Activated CD4-positive, alpha-beta T cell treated with anti-CD3 and anti-CD28 coated beads for 36 hours (primary cell): ENCODE data around the gene HYAL3. TPM values are rescaled to one million over a fixed set of nuclear protein-coding genes. Genes with fewer than 3 reads are reported as not detected.

Source experiments
- ATAC-seq: fragments of 200-7000 bp; cut with Tn5 transposase; one replicate; pipeline ENCODE4 v1.10.0; 2021; ENCODE audit warnings: mild to moderate bottlenecking, moderate library complexity
- CTCF ChIA-PET: fragments of 350-600 bp; sonication (Branson Sonifier 250); formaldehyde crosslinking; loops from one replicate; lab custom pipeline; 2021; ENCODE audit warnings: antibody characterized with exemption; lab: Charles Lee
- POLR2A ChIA-PET: fragments of 350-600 bp; sonication (Branson Sonifier 250); formaldehyde crosslinking; loops from one replicate; lab custom pipeline; 2021; ENCODE audit warnings: antibody characterized with exemption, inconsistent platforms; lab: Charles Lee
- DNase-seq: peaks from one replicate; pipeline ENCODE4 v3.0.0-alpha.2; 2020
- H3K27ac Mint-ChIP-seq: one replicate; pipeline ENCODE4 v1.8.0; 2021; ENCODE audit warnings: mixed read lengths
- H3K27me3 Mint-ChIP-seq: one replicate; pipeline ENCODE4 v1.8.0; 2021; ENCODE audit warnings: mixed read lengths
- H3K36me3 Mint-ChIP-seq: one replicate; pipeline ENCODE4 v1.8.0; 2021; ENCODE audit warnings: low read depth, mixed read lengths
- H3K4me1 Mint-ChIP-seq: one replicate; pipeline ENCODE4 v1.8.0; 2021; ENCODE audit warnings: mixed read lengths
- H3K4me3 Mint-ChIP-seq: one replicate; pipeline ENCODE4 v1.8.0; 2021; ENCODE audit warnings: mild to moderate bottlenecking, moderate library complexity, mixed read lengths
- H3K9me3 Mint-ChIP-seq: one replicate; pipeline ENCODE4 v1.8.0; 2021; ENCODE audit warnings: low read depth, mixed read lengths
- intact Hi-C, 2 experiments: fragments of 100-400 bp; cut with DNase I in 1 of 2; cut with micrococcal nuclease in 1 of 2; formaldehyde crosslinking; loops; one replicate each; pipeline versions ENCODE4 v1.14.2 to v1.15.1; 2022 to 2024; cut with DNase I, micrococcal nuclease
- total RNA-seq, 2 experiments: library from RNA; stranded (reverse); gene quantifications; one replicate each; pipeline ENCODE4 v1.2.3, GENCODE V29; 2021

Gene HYAL3
- total RNA-seq, 2 experiments from 2014 or later: 4.5 to 5.4 TPM

DNA sequence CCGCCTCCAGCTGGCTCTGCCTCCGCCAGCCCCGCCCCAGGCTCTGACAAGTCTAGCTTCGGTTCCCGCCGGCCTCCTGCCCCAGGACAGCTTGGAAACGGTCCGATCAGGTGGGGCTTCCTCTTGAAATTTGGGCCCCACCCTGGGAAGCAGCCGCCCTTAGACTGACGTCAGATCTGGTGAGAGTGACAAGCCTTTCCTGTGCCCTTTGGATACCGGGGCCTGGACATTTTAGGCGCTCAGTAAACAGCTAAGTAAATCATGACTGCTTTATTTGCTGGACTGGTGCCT, 378 bp upstream of the HYAL3 start:
- Mint-ChIP-seq H3K36me3 (no peaks in the 10 kb centered on the region), H3K4me3 (peak overlapping the region; percentile 97), H3K9me3 (no peaks in the 10 kb centered on the region), H3K4me1 (peaks cover 15% of the 10 kb centered on the region), H3K27ac (peak overlapping the region; percentile 90), H3K27me3 (no peaks in the 10 kb centered on the region)
- ATAC-seq (no peak), DNase-seq (no peak)
- intact Hi-C loops: loop anchor here (1.0 to 10.0 kb wide), 19 partner anchors 22 to 1757 kb away; partner anchors contain the start of genes TMEM115 (in 2 of the 2), CYB561D2 (in 1 of the 2), DUSP7 (in 1 of the 2) and GMPPB (in 1 of the 2)
- ChIA-PET CTCF (interaction anchor here (0.5 to 1.9 kb wide), 15 partner anchors 20 to 342 kb away, joined by 3 to 16 read pairs (median 4); partner anchors contain the start of genes GNAI2 and TUSC2), POLR2A (interaction anchor here (0.5 to 1.6 kb wide), 11 partner anchors 20 to 939 kb away, joined by 3 to 10 read pairs (median 3); partner anchors contain the start of genes CACNA2D2, GNAI2, HYAL2 and NPRL2)

DNA sequence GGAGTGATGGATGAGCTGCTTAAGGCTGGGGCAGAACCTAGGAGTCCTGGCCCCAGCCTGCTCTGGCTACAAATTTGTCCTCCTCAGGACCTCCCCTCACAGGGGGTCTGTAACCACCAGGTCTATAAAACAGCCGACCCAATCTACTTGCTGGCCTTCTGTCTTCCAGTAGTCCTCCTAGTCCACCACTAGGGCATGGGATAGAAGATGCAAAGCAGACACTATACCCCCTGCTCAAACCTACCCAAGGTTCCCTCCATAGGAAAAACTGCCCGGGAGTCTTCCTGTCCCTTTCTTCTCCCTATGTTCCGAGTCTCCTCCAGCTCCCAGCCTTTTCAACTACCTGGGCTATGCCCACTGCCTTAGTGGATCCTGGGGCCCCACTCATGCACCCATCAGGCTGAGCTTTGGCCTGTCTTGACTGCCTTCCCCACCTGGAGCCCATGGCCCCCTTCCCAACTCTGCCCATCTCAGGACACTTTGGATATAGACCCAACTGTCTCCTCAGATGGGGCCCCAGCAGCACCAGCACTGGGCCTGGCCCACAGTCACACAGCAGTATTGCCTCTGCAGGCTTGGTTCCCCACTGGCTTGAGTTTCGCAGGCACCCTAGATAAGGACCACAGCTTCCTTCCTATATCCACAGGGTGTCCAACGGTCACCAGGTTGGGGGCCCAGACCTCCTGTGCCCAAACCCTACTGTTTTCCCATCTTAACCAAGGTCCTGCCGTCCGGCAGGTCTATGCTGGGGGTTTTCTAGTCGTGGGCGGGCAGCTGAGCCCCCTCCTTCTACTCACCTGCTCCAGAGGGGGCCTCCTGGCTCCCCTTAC, 1.1 kb downstream of the HYAL3 start:
- no peak for DNase-seq
- Mint-ChIP-seq H3K27ac (peak overlapping the region; percentile 70), H3K4me1 (peaks cover 13% of the 10 kb centered on the region), H3K36me3 (no peaks in the 10 kb centered on the region), H3K9me3 (no peaks in the 10 kb centered on the region), H3K4me3 (peak overlapping the region; percentile 97), H3K27me3 (no peaks in the 10 kb centered on the region)
- POLR2A ChIA-PET: interaction anchor here (0.6 to 1.6 kb wide), 2 partner anchors 38 to 70 kb away, joined by 10 to 11 read pairs; no protein-coding TSS in a partner anchor
- CTCF ChIA-PET: interaction anchor here (0.6 to 1.9 kb wide), 7 partner anchors 26 to 156 kb away, joined by 3 to 16 read pairs (median 4); partner anchors contain the start of genes CYB561D2, GNAI2, NPRL2 and RASSF1
- intact Hi-C loops: loop anchor here (2.0 to 10.0 kb wide), 9 partner anchors 51 to 1759 kb away; partner anchors contain the start of genes DUSP7 (in 1 of the 2), GMPPB (in 1 of the 2), MANF (in 1 of the 2) and MAPKAPK3 (in 1 of the 2)
- no peak for ATAC-seq

DNA sequence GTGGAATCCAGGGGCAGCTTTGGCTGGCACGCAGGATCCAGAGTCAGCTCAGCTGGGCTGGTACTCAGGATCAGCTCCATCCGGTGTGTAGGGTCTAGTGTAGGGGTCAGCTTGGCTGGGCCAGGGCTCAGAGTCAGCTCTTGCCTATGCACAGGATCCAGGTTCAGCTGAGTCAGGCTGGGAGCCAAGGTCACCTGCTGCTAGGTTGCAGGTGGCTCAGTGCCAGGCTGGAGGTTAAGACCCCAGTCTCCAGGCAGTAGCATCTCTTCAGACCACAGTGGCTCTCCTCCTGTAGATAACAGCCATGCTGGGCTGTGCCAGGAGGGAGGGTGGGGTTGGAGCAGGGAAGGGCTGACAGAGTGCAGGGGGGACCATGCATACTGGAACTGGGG, 1.8 kb downstream of the HYAL3 start:
- H3K4me3 Mint-ChIP-seq: no peak overlapping the region
- H3K27ac Mint-ChIP-seq: no peak overlapping the region
- no peak for DNase-seq
- peaks cover 20% of the 10 kb centered on the region for H3K4me1 Mint-ChIP-seq
- POLR2A ChIA-PET: interaction anchor here (0.7 to 0.8 kb wide), 2 partner anchors 40 to 272 kb away, joined by 3 read pairs; partner anchors contain the start of gene HEMK1
- no peak for ATAC-seq
- intact Hi-C loops: loop anchor here (5.0 to 10.0 kb wide), 2 partner anchors 573 to 1645 kb away; partner anchors contain the start of genes GMPPB (in 1 of the 2), PARP3 (in 1 of the 2) and RRP9 (in 1 of the 2)
- H3K27me3 Mint-ChIP-seq: no peaks in the 10 kb centered on the region
- H3K36me3 Mint-ChIP-seq: peaks cover 3% of the 10 kb centered on the region
- CTCF ChIA-PET: interaction anchor here (0.7 to 0.9 kb wide), 3 partner anchors 18 to 391 kb away, joined by 3 read pairs; no protein-coding TSS in a partner anchor
- H3K9me3 Mint-ChIP-seq: no peaks in the 10 kb centered on the region

DNA sequence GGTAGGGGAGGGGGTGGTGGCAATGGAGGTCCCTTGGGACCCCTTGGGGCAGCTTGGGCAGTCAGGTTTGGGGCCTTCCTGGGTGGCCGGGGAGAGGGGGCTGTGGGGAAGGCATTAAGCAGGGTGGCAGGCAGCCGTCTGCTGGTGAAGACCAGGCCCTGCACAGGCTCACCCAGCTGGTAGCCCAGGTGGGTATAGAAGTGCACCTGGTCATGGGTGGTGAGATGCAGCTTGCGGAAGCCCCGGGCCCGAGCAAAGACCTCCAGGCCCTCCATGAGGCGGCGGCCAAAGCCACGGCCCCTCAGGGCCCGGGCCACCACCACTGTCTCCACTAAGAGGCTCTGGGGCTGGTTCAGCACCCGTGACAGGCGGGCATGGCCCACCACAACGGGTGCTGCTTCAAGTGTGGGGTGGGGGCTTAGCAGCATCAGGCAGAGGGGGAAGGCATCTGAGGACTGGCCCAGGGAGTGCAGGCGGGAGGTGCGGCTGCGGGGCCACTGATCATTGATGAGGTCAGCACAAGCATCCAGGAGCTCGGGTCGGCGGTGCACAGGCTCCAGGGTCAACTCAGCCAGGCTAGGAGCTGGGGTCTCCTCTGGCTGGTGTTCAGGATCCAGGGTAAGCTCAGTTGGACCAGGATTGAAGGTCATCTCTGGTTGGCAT, 2.4 kb downstream of the HYAL3 start:
- Mint-ChIP-seq H3K36me3 (peaks cover 3% of the 10 kb centered on the region), H3K27me3 (no peaks in the 10 kb centered on the region), H3K9me3 (no peaks in the 10 kb centered on the region), H3K4me3 (no peak overlapping the region), H3K4me1 (peaks cover 20% of the 10 kb centered on the region), H3K27ac (no peak overlapping the region)
- ATAC-seq: no peak
- intact Hi-C loops: loop anchor here (5.0 to 10.0 kb wide), 2 partner anchors 572 to 1645 kb away; partner anchors contain the start of genes GMPPB (in 1 of the 2), PARP3 (in 1 of the 2) and RRP9 (in 1 of the 2)
- ChIA-PET POLR2A (interaction anchor here (0.7 to 0.8 kb wide), 2 partner anchors 41 to 272 kb away, joined by 3 read pairs; partner anchors contain the start of gene HEMK1), CTCF (interaction anchor here (0.7 to 0.9 kb wide), 3 partner anchors 19 to 390 kb away, joined by 3 read pairs; no protein-coding TSS in a partner anchor)
- no peak for DNase-seq

DNA sequence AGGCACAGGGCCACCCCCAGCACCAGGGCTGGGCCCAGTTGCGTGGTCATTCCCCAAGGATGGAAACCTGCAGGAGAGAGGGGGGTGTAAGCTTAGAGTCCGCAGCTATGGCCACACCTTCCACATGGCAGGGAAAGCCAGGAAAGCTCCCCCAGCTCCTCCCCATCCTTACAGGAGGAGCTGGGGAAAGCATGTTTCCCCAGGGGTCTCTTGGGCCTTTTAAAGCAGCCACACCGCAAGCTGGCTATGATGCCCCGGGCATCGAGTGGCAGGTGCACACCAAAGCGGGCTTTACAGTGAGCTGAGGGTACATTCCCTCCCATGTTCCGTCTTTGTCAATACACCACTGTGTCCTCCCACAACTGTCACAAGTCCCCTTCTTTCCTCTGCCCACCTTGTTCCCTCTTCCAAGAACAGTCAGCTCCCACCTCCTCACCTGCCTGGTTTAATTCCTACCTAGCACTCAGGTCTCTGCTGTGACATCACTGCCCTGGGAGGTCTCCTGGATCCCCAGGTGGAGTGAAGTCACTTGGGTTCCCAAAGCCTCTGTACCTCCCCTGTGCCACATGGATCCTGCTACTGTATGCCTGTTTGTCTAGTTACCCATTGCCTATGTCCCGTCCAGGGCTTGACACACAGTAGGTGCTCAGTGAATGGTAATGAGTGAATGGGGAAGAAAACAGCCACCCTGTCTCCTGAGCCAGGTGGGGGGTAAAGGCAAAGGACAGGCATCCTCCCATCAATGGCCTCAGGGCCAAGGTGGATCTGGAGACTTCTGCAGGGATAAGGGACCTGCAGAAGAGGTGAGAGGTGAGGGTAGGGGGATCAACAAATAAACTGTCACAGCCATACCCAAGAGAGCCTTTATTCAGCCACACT, 3.4 kb downstream of the HYAL3 start:
- Mint-ChIP-seq H3K27me3 (no peaks in the 10 kb centered on the region), H3K36me3 (peaks cover 8% of the 10 kb centered on the region), H3K27ac (no peak overlapping the region), H3K9me3 (no peaks in the 10 kb centered on the region), H3K4me1 (peaks cover 24% of the 10 kb centered on the region), H3K4me3 (no peak overlapping the region)
- DNase-seq: no peak
- CTCF ChIA-PET: interaction anchor here (0.8 kb wide), 1 partner anchor 21 kb away, joined by 3 read pairs; no protein-coding TSS in a partner anchor
- intact Hi-C loops: loop anchor here (5.0 to 10.0 kb wide), 2 partner anchors 571 to 1647 kb away; partner anchors contain the start of genes GMPPB (in 1 of the 2), PARP3 (in 1 of the 2) and RRP9 (in 1 of the 2)
- POLR2A ChIA-PET: no interaction called here
- ATAC-seq: no peak

DNA sequence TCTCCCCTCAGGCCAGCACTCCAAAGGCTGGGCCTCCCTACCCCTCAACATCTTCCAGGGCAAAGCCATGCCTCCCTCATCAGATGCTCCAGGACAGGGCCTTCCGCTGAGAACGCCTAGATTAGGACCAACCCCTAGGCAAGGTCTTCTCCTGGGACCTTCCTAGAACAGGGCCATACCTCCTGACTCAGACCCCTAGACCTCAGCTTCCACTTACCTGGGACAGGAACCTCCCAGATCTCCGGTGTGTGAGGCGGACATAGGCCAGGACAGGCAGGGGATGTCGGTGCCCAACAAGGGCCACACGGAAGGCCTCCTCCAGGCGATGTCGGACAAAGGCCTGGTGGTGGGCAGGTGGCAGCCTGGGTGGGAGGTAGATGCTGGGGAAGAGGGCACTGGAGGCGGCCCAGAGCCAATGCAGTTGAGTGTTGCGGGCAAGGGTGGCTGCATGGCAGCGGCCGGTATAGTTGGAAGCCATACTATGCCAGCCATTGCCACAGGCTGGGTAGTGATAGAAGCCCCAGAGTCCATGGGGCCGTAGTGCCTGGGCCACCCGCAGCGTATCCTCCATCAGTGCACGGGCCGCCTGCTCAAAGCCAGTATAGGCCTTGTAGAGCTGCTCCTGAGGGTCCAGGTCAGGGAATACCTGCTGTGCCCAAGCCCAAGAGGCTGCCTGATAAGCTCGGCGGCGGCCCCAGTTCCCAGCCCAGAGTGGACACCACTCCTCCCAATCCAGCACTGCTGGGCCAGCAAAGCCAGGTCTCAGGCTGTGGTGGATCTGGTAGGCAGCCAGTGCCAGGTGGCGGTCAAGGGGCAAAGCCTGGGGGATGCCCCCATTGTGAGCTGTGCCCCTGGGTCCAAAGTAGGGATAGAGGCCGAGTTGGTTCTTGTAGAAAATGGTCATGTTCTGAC, 4.5 kb downstream of the HYAL3 start:
- no peak overlapping the region for H3K4me3 Mint-ChIP-seq
- no peaks in the 10 kb centered on the region for H3K27me3 Mint-ChIP-seq
- H3K4me1 Mint-ChIP-seq: peaks cover 22% of the 10 kb centered on the region
- CTCF ChIA-PET: interaction anchor here (1.0 to 1.4 kb wide), 2 partner anchors 29 to 59 kb away, joined by 3 read pairs; partner anchors contain the start of gene GNAI2
- no peaks in the 10 kb centered on the region for H3K9me3 Mint-ChIP-seq
- DNase-seq: no peak
- ATAC-seq: no peak
- POLR2A ChIA-PET: no interaction called here
- intact Hi-C loops: loop anchor here (5.0 to 10.0 kb wide), 3 partner anchors 570 to 1648 kb away; partner anchors contain the start of genes GMPPB (in 1 of the 2), PARP3 (in 1 of the 2), RHOA (in 1 of the 2) and RRP9 (in 1 of the 2)
- H3K36me3 Mint-ChIP-seq: peaks cover 16% of the 10 kb centered on the region
- H3K27ac Mint-ChIP-seq: no peak overlapping the region

DNA sequence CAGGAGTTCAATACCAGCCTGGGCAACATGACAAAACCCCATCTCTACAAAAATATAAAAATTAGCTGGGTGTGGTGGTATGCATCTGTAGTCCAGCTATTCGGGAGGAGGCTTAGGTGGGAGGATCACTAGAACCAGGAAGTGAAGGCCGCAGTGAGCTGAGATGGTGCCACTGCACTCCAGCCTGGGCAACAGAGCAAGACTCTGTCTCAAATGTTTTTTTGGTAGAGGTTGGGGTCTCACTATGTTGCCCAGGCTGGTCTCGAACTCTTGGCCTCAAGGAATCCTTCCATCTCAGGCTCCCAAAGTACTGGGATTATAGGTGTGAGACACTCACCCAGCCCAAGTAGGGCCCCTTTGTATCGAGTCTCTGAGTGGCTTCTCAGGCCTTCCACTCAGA, 5.1 kb downstream of the HYAL3 start:
- no peak for ATAC-seq
- no peak for DNase-seq
- Mint-ChIP-seq H3K9me3 (no peaks in the 10 kb centered on the region), H3K27ac (no peak overlapping the region), H3K4me1 (peaks cover 21% of the 10 kb centered on the region), H3K36me3 (peaks cover 23% of the 10 kb centered on the region), H3K4me3 (no peak overlapping the region), H3K27me3 (no peaks in the 10 kb centered on the region)
- CTCF ChIA-PET: interaction anchor here (0.5 to 1.4 kb wide), 3 partner anchors 30 to 1270 kb away, joined by 3 read pairs; partner anchors contain the start of gene GNAI2
- POLR2A ChIA-PET: no interaction called here
- intact Hi-C loops: loop anchor here (5.0 to 10.0 kb wide), 2 partner anchors 569 to 882 kb away; partner anchors contain the start of genes GMPPB (in 1 of the 2), RHOA (in 1 of the 2) and TCTA (in 1 of the 2)

DNA sequence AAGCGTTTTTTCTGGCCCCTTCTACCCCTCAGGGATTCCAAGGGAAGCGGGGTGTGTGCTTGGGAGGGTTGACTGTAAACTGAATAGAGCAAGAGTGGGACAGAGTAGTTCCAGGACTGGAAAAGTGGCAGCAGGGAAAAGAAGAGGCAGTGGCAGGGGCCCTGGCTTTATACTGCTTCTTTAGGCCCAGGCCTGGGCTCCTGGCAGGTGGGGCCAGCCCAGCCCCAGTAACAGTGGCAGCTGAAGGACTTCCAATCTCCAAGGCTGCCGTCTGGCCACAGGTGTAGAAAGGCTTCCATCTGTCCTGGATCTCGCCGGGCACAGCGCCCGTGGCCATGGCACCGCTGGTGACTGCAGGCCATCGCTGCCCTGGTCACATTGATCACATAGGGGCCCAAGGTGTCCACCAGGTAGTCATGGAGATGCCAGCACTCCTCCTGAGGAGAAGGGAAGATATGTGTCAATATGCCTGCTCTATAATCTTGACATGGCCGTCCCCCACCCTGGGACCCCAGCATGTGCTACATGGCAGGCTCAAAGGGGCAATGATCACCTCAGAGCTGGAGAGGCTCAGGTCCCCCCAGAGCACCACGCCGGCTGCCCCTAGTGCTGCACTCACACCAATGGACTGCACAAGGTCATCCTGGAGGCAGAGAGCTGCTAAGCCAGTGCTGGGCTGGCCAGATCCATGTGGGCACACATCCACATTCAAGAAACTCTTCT, 6.0 kb downstream of the HYAL3 start:
- POLR2A ChIA-PET: interaction anchor here (0.6 kb wide), 1 partner anchor 10 kb away, joined by 3 read pairs; no protein-coding TSS in a partner anchor

More for the DNA sequence above, 6.0 kb downstream of the HYAL3 start:
- Mint-ChIP-seq H3K9me3 (no peaks in the 10 kb centered on the region), H3K27ac (peak overlapping the region; percentile 99), H3K36me3 (peaks cover 31% of the 10 kb centered on the region), H3K27me3 (no peaks in the 10 kb centered on the region), H3K4me1 (peaks cover 20% of the 10 kb centered on the region), H3K4me3 (peak overlapping the region; percentile 88)
- CTCF ChIA-PET: interaction anchor here (0.5 to 1.8 kb wide), 7 partner anchors 31 to 1269 kb away, joined by 3 to 8 read pairs (median 3); partner anchors contain the start of gene GNAI2
- intact Hi-C loops: loop anchor here (2.0 to 10.0 kb wide), 4 partner anchors 318 to 881 kb away; partner anchors contain the start of genes CISH (in 1 of the 2), GMPPB (in 1 of the 2), RHOA (in 1 of the 2) and TCTA (in 1 of the 2)
- DNase-seq: no peak
- no peak for ATAC-seq
